ENCODE results near the gene IGFBP2. TPM values are rescaled to one million over a fixed set of nuclear protein-coding genes. Genes with fewer than 3 reads are reported as not detected.
"Not testable (repeated sequence)": the region's sequence is repeated elsewhere in the genome, so short reads cannot be mapped to it uniquely, and the experiment has no call there.

IGFBP2 gene, protein sequence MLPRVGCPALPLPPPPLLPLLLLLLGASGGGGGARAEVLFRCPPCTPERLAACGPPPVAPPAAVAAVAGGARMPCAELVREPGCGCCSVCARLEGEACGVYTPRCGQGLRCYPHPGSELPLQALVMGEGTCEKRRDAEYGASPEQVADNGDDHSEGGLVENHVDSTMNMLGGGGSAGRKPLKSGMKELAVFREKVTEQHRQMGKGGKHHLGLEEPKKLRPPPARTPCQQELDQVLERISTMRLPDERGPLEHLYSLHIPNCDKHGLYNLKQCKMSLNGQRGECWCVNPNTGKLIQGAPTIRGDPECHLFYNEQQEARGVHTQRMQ
- 11.6 and 14.7 TPM in 2 replicates for total RNA-seq (2014; rRNA removed; shearing (Covaris generic))

DNA sequence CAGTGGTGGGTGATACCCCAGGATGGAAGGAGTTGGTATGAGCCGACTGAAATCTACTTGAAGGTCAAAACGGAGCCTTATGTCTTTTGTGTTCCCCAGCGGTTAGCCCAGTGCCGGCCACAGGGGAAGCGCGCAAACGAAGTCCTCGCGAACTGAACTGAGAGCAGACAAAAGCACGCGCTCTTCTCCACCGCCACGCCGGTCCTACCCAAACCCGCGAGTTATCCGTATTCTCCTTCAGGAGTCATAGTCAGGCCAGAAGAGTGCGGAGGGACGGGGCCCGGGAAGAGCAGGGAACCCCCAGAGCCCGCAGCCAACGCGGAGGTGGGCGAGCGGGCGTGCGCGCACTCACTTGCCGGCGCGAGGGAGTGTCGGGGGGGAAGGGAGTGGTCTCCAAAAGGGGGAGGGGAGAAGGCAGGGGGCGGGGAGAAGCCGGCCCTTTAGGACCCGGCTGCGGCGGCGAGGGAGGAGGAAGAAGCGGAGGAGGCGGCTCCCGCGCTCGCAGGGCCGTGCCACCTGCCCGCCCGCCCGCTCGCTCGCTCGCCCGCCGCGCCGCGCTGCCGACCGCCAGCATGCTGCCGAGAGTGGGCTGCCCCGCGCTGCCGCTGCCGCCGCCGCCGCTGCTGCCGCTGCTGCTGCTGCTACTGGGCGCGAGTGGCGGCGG, at the start of gene IGFBP2:
Gene IGFBP2 (plus strand): TSS at position 469 of the 664 bp plus-strand sequence. CDS start 104 bp downstream, at position 573.
- DNase-seq (ENCODE audit: low spot score): no peak

DNA sequence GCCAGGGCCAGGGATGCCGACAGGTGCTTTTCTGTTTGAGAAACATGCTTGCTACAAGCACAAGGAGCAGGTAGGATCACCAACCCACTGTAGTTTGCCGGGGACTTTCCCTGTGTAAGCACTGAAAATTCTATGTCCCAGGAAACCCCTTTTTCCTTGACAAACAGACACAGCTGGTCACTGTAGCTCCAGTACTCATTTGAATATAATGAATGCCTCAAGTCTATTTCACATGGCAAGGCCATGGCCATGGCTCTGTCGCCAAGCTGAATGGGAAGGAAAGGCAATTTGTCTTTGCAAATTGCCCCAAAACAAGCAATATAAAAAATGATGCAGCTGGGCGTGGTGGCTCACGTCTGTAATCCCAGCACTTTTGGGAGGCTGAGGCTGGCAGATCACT, 49.6 kb upstream of the IGFBP2 start:
- no peak for DNase-seq (ENCODE audit: low spot score)

DNA sequence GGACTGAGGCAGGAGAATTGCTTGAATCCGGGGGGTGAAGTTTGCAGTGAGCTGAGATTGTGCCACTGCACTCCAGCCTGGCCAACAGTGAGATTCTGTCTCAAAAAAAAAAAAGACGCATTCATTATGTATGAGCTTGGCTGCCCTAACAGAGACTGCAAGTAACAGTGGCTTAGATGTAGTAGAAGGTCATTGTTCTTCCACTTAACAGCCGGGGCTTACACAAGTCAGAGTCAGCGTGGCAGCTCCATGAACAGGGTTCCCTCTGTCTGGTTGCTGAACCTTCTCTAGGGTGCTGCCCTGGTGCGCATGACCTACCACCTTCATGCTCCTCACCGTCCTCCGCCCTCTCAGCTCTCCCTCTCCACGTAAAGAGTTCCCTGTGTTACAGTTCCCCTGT, 49.1 kb upstream of the IGFBP2 start:
- no peak for DNase-seq (ENCODE audit: low spot score)

DNA sequence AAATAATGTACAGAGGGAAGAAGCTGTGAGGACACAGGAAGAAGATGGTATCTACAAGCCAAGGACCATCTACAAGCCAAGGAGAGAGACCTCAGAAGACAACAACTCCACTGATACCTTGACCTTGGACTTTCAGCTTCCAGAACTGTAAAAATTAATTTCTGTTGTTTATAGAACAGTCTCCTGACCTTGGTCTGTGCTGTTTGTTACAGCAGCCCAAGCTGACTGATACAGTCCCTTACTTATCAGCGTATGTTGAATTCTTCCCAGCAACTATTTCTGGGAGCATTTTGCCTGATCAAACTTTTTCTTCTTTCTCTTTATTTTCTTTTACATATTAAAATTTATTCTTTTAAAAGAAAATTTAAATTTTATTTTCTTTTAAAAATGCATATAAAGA, 47.8 kb upstream of the IGFBP2 start:
- DNase-seq (ENCODE audit: low spot score): no peak

DNA sequence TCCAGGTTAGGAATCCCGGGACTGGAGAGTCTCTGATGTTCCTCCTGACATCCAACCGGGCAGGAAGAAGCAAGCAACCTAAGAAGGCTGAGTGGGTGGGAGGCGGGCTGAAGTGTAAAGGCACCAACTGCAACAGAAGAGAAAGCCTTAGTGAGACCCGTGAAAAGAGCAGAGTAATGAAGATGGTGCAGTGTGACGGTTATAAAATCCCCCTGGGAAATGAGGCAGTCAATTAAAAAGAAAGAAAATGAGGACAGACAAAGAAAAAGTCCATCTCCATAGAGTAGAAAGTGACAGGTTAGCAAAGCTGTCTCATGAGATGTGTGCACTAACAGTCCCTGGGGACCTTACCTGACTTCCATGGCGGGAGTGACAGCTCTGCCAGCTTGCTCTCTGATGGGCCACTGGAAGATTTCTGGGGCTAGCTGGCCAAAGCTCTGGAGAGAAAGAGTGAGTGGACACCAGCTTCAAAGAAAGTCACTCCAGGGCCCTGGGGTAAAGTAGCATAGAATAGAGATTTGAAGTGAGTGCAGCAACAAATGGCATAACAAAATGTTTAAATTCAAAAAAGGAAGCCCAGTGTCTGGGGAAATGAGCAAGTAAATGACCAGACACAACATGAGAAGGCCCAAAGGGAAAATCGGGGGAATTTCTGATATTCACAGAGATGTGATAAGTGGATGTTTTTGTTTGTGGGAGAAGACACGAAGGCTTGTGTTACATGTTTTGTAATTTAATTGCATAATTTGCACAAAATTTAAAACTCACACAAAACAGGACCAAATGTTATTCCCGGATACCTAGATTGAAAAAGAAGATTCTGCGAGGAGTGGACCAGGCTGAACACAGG, 44.1 kb upstream of the IGFBP2 start:
- no peak for DNase-seq (ENCODE audit: low spot score)

DNA sequence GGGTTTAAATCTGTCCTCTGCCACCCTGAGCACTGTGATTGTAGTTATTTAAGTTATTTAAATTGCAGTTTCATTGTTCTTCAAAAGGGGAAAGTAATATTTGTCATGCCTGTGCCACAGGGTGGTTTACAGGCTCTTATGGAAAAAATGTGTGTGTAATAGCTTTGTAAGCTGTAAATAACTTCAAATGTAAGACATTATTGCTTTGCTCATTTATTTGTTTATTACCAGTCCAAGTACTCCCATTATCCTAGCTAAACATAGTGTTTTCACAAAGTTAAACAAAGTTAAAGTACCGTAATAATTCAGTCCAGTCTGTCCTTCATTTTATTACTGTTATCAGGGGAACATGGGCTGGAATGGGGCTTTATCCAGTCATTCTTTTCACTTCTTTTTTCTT, 43.4 kb upstream of the IGFBP2 start:
- no peak for DNase-seq (ENCODE audit: low spot score)

DNA sequence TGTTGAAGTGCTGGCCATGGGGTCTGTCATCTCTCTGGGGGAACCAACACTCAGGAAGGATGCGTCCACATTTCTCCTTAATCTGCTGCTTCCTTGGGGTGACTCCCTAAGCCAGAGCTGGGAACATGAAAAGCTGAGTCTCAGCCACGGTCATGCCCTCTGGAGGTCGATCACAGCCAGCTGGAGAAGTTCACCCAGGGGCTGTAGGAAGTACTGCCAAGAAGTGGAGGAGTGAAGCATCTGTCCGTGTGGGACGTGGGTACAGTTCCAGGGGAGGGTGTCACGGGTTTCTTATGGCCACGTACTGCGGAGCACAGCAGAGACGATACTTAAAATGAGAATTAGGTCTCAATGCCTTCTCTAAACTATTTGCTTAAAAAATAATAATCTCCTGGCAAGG, 42.4 kb upstream of the IGFBP2 start:
- no peak for DNase-seq (ENCODE audit: low spot score)

DNA sequence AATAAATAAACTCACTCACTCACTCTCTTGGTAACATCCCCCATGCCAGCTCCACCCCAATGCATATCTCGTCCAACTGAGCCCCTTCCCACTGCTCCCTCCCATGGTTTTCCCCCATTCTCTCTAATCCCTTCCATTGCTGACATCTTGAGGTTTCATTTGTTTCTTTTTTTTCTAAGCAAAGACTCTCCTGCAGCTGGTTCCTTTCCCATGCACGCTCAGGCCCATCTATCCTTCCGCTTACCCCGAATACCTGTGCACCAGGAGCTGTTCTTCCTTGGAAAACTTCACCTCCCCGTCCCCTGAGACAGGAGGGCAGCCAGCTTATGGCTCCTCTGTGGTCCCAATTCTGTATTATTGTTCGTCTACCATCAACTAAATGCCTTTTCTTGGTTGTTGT, 41.7 kb upstream of the IGFBP2 start:
- DNase-seq (ENCODE audit: low spot score): no peak

DNA sequence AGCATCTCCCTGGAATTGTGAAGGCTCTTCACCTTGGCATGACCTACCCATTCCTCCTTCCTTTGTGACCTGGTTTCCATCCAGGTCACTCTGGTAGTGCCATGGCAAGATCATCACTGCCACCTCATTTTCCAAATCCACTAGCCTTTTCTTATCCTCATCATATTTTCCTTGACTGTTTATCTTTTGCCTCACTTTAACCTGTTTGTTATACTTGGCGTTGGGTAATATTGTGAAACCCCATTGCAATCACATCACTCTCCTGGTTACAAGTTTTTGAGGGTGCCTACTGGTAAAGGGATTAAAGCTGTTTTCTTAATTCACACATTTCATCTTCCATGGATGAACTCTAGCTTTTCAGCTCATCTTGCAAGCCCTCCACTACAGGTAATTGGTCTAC, 39.1 kb upstream of the IGFBP2 start:
- DNase-seq (ENCODE audit: low spot score): no peak

DNA sequence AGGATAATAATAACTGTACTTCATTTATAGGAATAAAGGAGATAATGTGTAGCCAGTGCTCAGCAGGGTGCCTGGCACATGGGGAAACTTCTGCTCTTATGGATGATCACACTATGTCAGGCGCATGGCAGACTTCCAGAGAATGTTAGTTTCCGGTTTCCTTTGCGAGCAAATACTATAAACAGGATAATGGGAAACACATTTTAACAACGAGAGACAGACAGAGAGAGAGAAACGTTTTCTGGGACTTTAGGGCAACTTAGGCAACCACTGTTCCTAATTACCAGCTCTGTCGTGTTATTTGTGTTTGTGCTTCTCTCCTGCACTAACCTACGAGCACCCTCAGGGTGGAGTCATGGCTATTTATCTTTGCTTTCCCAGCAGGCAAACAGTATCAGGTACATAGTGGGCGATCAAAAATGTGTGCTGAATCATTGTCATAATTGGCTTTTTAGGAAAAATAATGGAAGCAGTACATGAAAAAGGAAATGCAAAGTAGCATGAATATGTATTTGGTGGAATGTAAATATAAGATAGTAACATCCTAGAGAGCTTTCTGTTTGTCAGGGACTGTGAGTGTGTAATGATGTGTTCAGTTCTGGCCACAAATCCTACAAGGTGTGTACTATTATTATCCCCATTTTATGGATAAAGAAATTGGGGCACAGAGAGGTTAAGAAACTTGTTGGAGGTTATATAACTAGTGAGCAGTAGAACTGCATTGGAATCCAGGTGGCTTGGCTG, 36.8 kb upstream of the IGFBP2 start:
- peak; percentile 86 for DNase-seq (ENCODE audit: low spot score)

DNA sequence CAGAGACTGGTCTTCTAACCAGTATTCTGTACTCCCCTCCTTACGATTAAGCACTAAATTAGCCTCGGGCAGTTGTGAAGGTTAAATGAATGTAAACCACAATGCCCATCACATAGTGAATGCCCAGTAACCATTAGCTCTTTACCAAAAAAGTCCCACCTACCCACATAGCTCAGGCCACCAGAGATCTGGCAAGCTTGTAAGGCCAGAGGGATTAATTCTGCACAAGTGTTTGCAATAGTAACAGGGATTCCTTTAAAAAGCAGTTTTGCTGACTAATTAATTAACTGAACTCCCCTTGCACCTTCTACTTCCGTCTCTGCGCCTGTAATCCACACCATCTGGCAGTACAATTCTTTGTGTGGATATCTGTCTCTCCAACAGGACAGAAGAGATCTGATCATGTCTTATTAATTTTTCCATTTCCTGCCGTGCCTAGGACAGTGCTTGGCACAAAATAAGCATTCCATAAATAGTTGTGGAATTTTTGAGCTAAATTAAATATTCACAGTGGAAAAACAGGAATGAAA, 36.2 kb upstream of the IGFBP2 start:
- DNase-seq (ENCODE audit: low spot score): peak; percentile 17

DNA sequence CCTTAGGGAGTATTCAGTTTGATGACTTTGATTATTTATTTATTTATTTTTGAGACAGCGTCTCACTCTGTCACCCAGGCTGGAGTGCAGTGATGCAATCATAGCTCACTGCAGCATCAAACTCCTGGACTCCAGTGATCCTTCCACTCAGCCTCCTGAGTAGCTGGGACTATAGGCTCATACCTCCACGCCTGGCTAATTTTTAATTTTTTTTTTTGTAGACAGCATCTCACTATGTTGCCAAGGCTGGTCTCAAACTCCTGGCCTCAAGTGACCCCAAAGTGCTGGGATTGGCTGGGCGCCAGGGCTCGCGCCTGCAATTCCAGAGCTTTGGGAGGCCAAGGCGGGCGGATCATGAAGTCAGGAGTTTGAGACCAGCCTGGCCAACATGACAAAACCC, 35.4 kb upstream of the IGFBP2 start:
- not testable (repeated sequence) for DNase-seq (ENCODE audit: low spot score)

DNA sequence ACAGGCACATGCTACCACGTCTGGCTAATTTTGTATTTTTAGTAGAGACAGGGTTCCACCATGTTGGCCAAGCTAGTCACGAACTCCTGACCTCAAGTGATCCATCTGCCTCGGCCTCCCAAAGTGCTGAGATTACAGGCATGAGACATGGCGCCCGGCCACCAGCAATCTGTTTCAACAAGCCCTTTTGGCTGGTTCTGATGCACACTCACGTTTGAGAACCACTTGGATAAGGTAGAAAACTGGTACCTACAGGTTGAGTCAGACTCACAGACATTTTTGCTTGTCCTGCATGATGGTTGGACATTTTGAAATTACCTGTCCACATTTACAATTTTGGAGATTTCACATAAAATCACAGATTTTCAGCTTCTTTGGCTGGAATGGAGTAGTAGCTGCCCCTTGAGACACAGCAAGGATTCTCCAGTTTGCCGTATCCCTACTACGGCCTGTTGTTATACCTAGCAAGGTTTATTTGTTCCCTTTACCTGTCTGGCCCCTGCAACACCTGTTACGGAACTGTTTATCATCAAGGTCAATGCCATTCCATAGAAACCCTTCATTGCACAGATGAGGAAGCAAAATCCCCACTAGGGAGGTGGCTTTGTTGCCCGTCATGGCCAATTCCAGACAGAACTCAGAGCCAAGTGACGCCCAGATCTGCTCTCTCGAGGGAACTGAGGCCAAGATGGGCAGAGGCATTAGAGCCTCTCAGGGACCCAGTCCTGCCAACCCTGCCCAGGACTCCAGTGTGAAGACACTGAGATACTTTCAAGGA, 31.4 kb upstream of the IGFBP2 start:
- no peak for DNase-seq (ENCODE audit: low spot score)

DNA sequence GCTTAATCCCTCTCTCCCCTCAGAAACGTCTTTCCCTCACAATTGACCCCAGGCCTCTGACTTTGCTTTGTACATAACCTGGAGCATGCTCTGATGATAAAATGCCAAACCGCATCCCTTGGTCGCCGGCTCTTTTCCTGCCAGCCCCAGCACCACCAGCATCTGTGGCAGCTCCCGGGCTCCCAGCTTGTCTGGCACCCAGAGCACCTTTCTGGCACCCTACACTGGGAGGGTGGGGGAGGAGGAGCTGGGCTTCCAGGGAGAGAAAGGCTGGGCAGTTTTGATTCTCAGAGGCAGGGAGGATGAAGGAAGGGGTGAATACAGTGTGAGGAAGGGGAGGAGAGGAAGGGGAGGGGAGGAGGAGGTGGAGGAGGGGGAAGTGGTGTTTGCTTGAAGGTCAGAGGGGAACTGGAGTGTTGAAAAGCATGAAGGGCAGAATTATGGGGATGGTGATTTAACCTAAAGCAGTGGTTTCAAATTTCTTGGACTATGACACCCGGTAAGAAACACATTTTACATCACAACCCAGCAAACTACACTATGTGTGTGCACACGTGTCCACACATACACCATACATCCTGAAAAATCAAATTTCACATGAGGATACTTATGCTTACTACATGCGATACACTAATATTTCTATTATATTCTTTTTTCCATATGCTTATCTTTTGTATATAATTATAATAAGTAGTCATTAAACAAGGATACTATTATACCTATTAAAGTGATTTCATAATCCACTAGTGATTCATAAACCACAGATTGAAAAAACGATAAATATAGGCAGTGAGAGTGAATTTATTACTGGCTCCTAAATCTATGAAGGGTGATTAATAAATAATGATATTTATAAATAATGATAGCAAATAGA, 30.0 kb upstream of the IGFBP2 start:
- DNase-seq (ENCODE audit: low spot score): no peak

DNA sequence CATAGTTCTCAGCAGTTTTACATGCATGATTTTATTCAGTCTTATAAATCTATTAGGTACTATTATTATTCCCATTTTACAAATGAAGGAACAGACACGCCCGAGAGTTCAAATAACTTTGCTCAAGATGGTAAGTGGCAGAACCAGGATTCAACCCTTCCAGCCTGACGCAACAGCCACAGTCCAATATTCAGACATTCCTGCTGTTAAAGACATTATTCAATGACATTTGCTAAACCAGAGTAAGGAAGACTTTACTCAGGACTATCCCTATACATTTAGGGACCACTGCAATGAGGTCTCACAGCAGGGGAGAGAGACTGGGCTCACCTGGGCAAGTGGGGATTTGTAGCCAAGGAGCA, 29.4 kb upstream of the IGFBP2 start:
- DNase-seq (ENCODE audit: low spot score): no peak

DNA sequence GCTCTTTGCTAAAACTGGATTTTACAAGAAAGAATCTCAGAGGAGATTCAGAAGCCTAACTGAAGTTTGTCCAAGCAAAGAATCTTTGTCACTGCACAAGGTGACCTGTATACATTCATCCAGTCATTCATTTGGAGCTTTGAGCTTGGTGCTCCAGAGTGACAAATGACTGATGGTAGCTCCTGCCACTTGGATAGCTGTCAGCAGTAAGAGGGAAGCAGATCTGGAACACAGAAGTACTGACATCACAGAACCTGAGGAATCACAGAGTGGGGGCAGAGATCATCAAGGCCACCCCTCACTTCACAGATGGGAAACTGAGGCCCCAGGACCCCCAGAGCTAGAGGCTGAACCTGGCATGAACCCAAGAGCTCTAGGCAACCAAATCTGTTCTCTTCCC, 28.8 kb upstream of the IGFBP2 start:
- no peak for DNase-seq (ENCODE audit: low spot score)

DNA sequence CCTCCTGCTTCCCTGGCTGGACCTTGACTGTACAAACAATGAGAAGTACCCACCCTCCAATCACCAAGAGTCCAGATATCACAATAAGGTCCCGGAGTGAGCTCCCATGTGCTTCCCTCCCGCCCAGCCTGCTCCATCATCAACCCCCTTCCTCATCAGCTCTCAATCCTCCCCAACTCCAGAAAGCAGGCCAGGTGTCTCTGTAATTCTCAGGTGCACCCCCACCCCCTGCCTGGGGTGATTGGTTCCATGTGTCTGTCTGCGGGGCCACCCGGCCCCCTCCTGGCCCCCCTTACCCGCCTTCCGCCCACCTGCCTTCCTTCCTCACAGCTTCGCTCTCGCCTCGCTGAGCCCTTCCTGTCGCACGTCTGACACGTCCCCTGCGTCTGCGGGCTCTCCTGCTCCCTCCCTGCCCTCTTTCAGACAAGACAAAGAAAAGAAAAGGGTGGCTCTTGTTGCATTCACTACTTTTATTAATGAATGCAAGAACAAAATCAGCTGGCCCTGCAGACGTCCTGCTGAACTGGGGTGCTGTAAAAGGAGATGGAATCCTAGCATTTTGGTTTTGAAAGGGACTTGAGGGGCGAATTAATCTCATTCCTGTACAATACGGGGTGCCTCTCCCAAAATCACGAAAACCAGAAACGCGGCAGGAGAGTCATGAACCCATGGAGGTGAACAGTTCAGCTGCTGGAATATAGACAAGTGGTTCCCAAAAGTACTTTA, 26.5 kb upstream of the IGFBP2 start:
- DNase-seq (ENCODE audit: low spot score): no peak

DNA sequence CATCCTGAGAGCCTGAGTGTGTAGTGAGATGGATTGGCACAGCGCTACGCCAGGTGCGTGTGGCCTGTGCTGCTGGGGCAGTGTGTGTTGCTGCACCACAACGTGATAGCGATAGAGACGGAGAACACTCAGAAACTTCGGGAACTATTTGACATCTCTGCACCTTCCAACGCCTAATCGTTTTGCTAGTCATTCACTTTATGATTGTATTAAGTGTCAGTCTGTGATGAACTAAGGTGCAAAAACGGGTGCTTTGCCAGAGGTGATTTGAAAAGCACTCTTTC, 26.0 kb upstream of the IGFBP2 start:
- no peak for DNase-seq (ENCODE audit: low spot score)

DNA sequence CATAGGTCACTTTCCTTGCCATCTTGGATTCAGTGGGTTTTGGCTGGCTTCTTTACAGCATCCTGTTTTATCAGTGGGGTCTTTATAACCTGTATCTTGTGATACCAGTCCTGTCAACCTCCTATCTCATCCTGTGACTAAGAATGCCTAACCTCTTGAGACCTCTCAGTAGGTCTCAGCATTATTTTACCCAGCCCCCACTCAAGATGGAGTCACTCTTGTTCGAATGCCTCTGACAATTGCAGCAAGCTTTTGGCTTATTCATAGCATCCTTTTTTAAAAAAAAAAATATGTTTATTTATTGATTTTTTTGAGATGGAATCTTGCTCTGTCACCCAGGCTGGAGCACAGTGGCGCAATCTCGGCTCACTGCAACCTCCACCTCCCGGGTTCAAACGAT, 24.7 kb upstream of the IGFBP2 start:
- DNase-seq (ENCODE audit: low spot score): no peak

Measured in H4 (cell line).